SK-N-SH (cell line): ENCODE results near the gene ANKRD9. TPM values are rescaled to one million over a fixed set of nuclear protein-coding genes. Genes with fewer than 3 reads are reported as not detected.

ENCODE experiments used
- CTCF ChIA-PET: fragments of 300-600, 350-600 bp; formaldehyde crosslinking; extraction: SDS; loops from one replicate; lab custom pipeline; 2021; lab: Yijun Ruan, JAX
- POLR2A ChIA-PET: fragments of 350-600 bp; sonication (Branson Sonifier 250); formaldehyde crosslinking; extraction: SDS; loops from one replicate; lab custom pipeline; 2020; ENCODE audit warnings: antibody characterized with exemption, inconsistent platforms; lab: Yijun Ruan, JAX
- DNase-seq: peaks from one replicate; pipeline ENCODE4 v3.0.0; 2012
- H2AFZ ChIP-seq: fragments of 200-600 bp; sonication (generic); 2 replicates; pipeline ENCODE4 v1.8.1; 2016; ENCODE audit warnings: antibody characterized with exemption, mild to moderate bottlenecking, low read depth
- H3F3A ChIP-seq: fragments of 200-600 bp; sonication (generic); replicated peaks from 2 replicates; pipeline ENCODE3; 2016; ENCODE audit warnings: antibody characterized with exemption, mild to moderate bottlenecking; ENCODE audit not compliant: insufficient read depth
- H3K27ac ChIP-seq, 2 experiments: fragments of 200-500 bp in 1 of 2; fragments of 200-600 bp in 1 of 2; sonication (Bioruptor generic) in 1 of 2; sonication (generic), shearing (Covaris generic) in 1 of 2; 2 replicates each; pipeline versions ENCODE4 v1.5.1 to v1.6.1; 2014 to 2016; ENCODE audit warnings: low read depth in 2 of 2, inconsistent platforms in 1 of 2, low read length in 1 of 2, mild to moderate bottlenecking in 1 of 2, mixed read lengths in 1 of 2
- H3K27me3 ChIP-seq: fragments of 200-600 bp; sonication (generic), shearing (Covaris generic); 2 replicates; pipeline ENCODE4 v1.6.1; 2016; ENCODE audit warnings: mixed run types; ENCODE audit not compliant: insufficient read depth
- H3K36me3 ChIP-seq, 2 experiments: fragments of 200-500 bp in 1 of 2; fragments of 200-600 bp in 1 of 2; sonication (Bioruptor generic) in 1 of 2; sonication (generic) in 1 of 2; replicated peaks in 1 of 2; 2 replicates each; pipeline versions ENCODE3 to v1.5.1; 2014 to 2016; ENCODE audit warnings: low read length in 1 of 2, mild to moderate bottlenecking in 1 of 2; ENCODE audit not compliant: insufficient read depth in 2 of 2, control insufficient read depth in 1 of 2
- H3K4me1 ChIP-seq, 2 experiments: fragments of 200-500 bp in 1 of 2; fragments of 200-600 bp in 1 of 2; sonication (Bioruptor generic) in 1 of 2; sonication (generic), shearing (Covaris generic) in 1 of 2; 2 replicates each; pipeline versions ENCODE4 v1.5.1 to v1.6.1; 2014 to 2016; ENCODE audit warnings: low read depth in 1 of 2, low read length in 1 of 2, mixed run types in 1 of 2; ENCODE audit not compliant: insufficient read depth in 2 of 2, control insufficient read depth in 1 of 2
- H3K4me2 ChIP-seq: fragments of 200-600 bp; sonication (generic), shearing (Covaris generic); 2 replicates; pipeline ENCODE4 v1.6.1; 2017; ENCODE audit warnings: mixed run types
- H3K4me3 ChIP-seq, 2 experiments: fragments of 200-500 bp in 1 of 2; fragments of 200-600 bp in 1 of 2; sonication (Bioruptor generic) in 1 of 2; sonication (generic), shearing (Covaris generic) in 1 of 2; 2 replicates each; pipeline versions ENCODE4 v1.5.1 to v1.8.1; 2014 to 2016; ENCODE audit warnings: low read depth in 2 of 2, inconsistent platforms in 1 of 2, low read length in 1 of 2, mild to moderate bottlenecking in 1 of 2, mixed read lengths in 1 of 2, moderate library complexity in 1 of 2
- H3K79me2 ChIP-seq: fragments of 200-600 bp; sonication (generic); 2 replicates; pipeline ENCODE4 v1.8.1; 2017; ENCODE audit warnings: mild to moderate bottlenecking; ENCODE audit not compliant: insufficient read depth
- H3K9ac ChIP-seq: fragments of 200-600 bp; sonication (generic); 2 replicates; pipeline ENCODE4 v1.6.1; 2017; ENCODE audit warnings: mixed run types
- H3K9me2 ChIP-seq: fragments of 200-600 bp; sonication (generic); 2 replicates; pipeline ENCODE4 v1.6.1; 2017; ENCODE audit warnings: mixed run types
- H3K9me3 ChIP-seq: fragments of 200-600 bp; sonication (generic); 2 replicates; pipeline ENCODE4 v1.6.1; 2017; ENCODE audit warnings: mixed run types, mild to moderate bottlenecking, moderate library complexity
- H4K20me1 ChIP-seq: fragments of 200-600 bp; sonication (generic); 2 replicates; pipeline ENCODE4 v1.6.1; 2017; ENCODE audit warnings: mild to moderate bottlenecking, mixed run types; ENCODE audit not compliant: insufficient read depth
- ELF1 ChIP-seq: IDR thresholded peaks from 2 replicates; pipeline ENCODE4 v1.4.0; 2012
- EP300 ChIP-seq, 2 experiments: IDR thresholded peaks; 2 replicates each; pipeline versions ENCODE4 v1.4.0 to v1.6.1; 2012; ENCODE audit warnings: borderline replicate concordance in 1 of 2, low read depth in 1 of 2, low read length in 1 of 2
- FOSL2 ChIP-seq: IDR thresholded peaks from 2 replicates; pipeline ENCODE4 v1.4.0; 2012; ENCODE audit warnings: low read depth, mild to moderate bottlenecking, moderate library complexity, borderline replicate concordance
- GATA2 ChIP-seq: sonication (generic); formaldehyde crosslinking; IDR thresholded peaks from 2 replicates; pipeline ENCODE4 v1.5.0; 2020; ENCODE audit warnings: mild to moderate bottlenecking, missing genetic modification reagents
- MEF2A ChIP-seq: IDR thresholded peaks from 2 replicates; pipeline ENCODE4 v1.4.0; 2012; ENCODE audit warnings: low read depth, borderline replicate concordance
- MXI1 ChIP-seq: IDR thresholded peaks from 2 replicates; pipeline ENCODE4 v1.6.1; 2012; ENCODE audit warnings: mild to moderate bottlenecking, low read depth, low read length, improper control_type of control experiment
- NRF1 ChIP-seq: IDR thresholded peaks from 2 replicates; pipeline ENCODE4 v1.6.1; 2012; ENCODE audit warnings: low read depth, mild to moderate bottlenecking, low read length
- POLR2AphosphoS5 ChIP-seq: IDR thresholded peaks from 2 replicates; pipeline ENCODE4 v1.6.1; 2012; ENCODE audit warnings: low read depth, low read length
- YY1 ChIP-seq: IDR thresholded peaks from 2 replicates; pipeline ENCODE4 v1.4.0; 2012; ENCODE audit warnings: low read depth, mild to moderate bottlenecking
- WGBS: methylation state at CpG from one replicate; pipeline ENCODE4 v1.1.6; 2017; ENCODE audit warnings: low lambda C conversion rate; 5-methylcytosine and 5-hydroxymethylcytosine counted together
- polyA plus RNA-seq, 3 experiments: library from polyadenylated mRNA; depleted of rRNA; stranded (reverse); fragments of >200 nt; gene quantifications; 2 replicates each; pipeline ENCODE4 v1.2.3, GENCODE V29; 2012
- small RNA-seq, 7 experiments: library from RNA; depleted of rRNA; stranded (forward); fragments of <200 nt; gene quantifications; one replicate each; pipeline ENCODE3, GENCODE V24; 2012

Gene ANKRD9
- polyA plus RNA-seq, 1 of the 3 experiments (the other 2 are of a cell fraction) = 21.3 TPM

DNA sequence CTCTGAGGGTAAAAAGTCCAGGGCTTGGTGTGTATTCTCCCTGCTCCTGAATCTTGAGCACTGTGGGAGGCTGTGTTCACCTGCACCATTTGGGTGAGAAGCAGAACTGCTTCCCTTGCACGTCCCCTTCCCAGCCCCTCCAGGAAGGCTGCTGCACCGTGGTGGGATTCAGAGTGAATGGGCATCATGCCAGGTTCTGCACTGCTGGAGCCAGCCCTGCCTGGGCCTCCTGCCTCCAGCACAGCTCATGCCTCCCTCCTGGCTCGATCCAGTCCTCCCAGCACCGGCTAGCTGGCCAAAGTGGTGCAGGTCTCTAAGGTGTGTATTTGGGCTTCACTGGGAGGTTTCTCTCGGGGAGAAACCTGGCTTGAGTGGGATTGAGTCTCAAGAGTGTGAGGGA, 54.9 kb downstream of the ANKRD9 start:
- Histone ChIP-seq H4K20me1 (no peaks in the 10 kb centered on the region), H2AFZ (no peak overlapping the region), H3K9me2 (no peaks in the 10 kb centered on the region), H3K4me3 (no peak overlapping the region), H3F3A (no peaks in the 10 kb centered on the region), H3K4me1 (no peaks in the 10 kb centered on the region), H3K79me2 (no peaks in the 10 kb centered on the region), H3K36me3 (peaks cover 2 to 40% of the 10 kb centered on the region in 2 experiments), H3K27me3 (no peaks in the 10 kb centered on the region), H3K9me3 (no peaks in the 10 kb centered on the region), H3K9ac (no peak overlapping the region), H3K27ac (no peak overlapping the region), H3K4me2 (no peak overlapping the region)
- POLR2A ChIA-PET = no interaction called here
- 65% methylated on average over 3 of the region's 5 CpGs for WGBS
- CTCF ChIA-PET = interaction anchor here (0.6 to 1.5 kb wide), 3 partner anchors 9 to 17 kb away, joined by 3 to 4 read pairs (median 4); no protein-coding TSS in a partner anchor
- no peak for DNase-seq
- TF ChIP-seq POLR2AphosphoS5 (no peak), FOSL2 (no peak), MXI1 (no peak)

DNA sequence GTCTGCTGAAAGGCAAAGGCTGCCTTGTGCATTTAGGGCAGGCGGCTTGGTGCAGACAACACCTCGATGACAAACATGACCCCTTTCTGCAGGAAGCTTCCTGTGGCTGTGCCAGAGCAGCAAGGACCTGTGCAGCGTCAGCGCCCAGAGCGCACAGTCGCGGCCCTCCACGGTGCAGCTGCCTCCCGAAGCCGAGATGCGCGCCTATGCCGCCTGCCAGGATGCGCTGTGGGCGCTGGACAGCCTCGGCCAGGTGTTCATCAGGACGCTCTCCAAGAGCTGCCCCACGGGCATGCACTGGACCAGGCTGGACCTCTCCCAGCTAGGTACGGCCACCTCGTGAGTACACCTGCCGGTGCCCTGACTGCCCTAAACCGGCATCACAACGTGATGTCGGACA, 57.3 kb downstream of the ANKRD9 start:
- Histone ChIP-seq H3K27me3 (no peaks in the 10 kb centered on the region), H3K9ac (no peak overlapping the region), H3K79me2 (no peaks in the 10 kb centered on the region), H3K27ac (no peak overlapping the region), H3K9me3 (no peaks in the 10 kb centered on the region), H3K4me1 (no peaks in the 10 kb centered on the region), H4K20me1 (no peaks in the 10 kb centered on the region), H3K4me2 (no peak overlapping the region), H3K9me2 (no peaks in the 10 kb centered on the region), H3F3A (no peaks in the 10 kb centered on the region), H3K4me3 (no peak overlapping the region), H3K36me3 (peaks cover 7 to 46% of the 10 kb centered on the region in 2 experiments), H2AFZ (no peak overlapping the region)
- POLR2A ChIA-PET = no interaction called here
- 100% methylated on average over 1 of the region's 24 CpGs for WGBS
- CTCF ChIA-PET = interaction anchor here (0.5 to 4.2 kb wide), 4 partner anchors 9 to 64 kb away, joined by 3 to 21 read pairs (median 4); no protein-coding TSS in a partner anchor
- DNase-seq = no peak
- TF ChIP-seq YY1 (no peak), NRF1 (no peak), GATA2 (CRISPR knock-in tag) (no peak), EP300 (IDR thresholded peaks at IDR 0.05; ENCODE audit: borderline replicate concordance in 1 of 2, low read depth in 1 of 2, low read length in 1 of 2) (no peak), MEF2A (no peak), ELF1 (no peak)

Small RNAs within 50 kb of the gene (small RNA-seq; reads per million reads assigned to genes)
- gene MIR4309 = 0 reads per million in 7 experiments

Other genes starting within 250 kb of the ANKRD9 start
- 13.3 and 15.2 TPM in 2 replicates for gene MOK, start 204.6 kb downstream of the ANKRD9 start, polyA plus RNA-seq (2012; rRNA removed)
- gene ZNF839, start 190.0 kb downstream of the ANKRD9 start, polyA plus RNA-seq (2012; rRNA removed) = 15.4 and 19.4 TPM in 2 replicates
- 50.4 and 59.3 TPM in 2 replicates for gene CINP, start 146.9 kb downstream of the ANKRD9 start, polyA plus RNA-seq (2012; rRNA removed)
- gene TECPR2, start 146.8 kb downstream of the ANKRD9 start, polyA plus RNA-seq (2012; rRNA removed) = 6.9 and 8.1 TPM in 2 replicates
- 8.5 and 8.8 TPM in 2 replicates for gene RCOR1, start 82.9 kb upstream of the ANKRD9 start, polyA plus RNA-seq (2012; rRNA removed)